ENCODE measurements around the gene MACROD2.

DNA sequence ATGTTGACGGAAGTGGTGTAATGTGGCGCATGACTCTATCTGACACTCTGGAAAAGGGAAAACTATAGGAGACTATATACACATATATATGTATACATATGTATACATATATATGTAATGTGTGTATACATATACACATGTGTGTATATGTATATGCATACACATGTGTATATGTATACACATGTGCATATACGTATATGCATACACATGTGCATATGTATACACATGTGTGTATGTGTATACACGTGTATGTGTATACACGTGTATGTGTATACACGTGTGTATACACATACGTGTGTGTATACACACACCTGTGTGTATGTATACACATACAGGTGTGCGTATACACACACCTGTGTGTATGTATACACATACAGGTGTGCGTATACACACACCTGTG is 1025.5 kb downstream of the MACROD2 start:
- TF ChIP-seq, protein P1, sequence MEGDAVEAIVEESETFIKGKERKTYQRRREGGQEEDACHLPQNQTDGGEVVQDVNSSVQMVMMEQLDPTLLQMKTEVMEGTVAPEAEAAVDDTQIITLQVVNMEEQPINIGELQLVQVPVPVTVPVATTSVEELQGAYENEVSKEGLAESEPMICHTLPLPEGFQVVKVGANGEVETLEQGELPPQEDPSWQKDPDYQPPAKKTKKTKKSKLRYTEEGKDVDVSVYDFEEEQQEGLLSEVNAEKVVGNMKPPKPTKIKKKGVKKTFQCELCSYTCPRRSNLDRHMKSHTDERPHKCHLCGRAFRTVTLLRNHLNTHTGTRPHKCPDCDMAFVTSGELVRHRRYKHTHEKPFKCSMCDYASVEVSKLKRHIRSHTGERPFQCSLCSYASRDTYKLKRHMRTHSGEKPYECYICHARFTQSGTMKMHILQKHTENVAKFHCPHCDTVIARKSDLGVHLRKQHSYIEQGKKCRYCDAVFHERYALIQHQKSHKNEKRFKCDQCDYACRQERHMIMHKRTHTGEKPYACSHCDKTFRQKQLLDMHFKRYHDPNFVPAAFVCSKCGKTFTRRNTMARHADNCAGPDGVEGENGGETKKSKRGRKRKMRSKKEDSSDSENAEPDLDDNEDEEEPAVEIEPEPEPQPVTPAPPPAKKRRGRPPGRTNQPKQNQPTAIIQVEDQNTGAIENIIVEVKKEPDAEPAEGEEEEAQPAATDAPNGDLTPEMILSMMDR (IDR thresholded peaks at IDR 0.05) = no peak
- TF ChIP-seq EP300 (IDR thresholded peaks at IDR 0.05) (no peak), POLR2A (IDR thresholded peaks at IDR 0.05) (no peak)

All from suprapubic skin (tissue), 3 donors.